ENCODE measurements around the gene IDH1.
"Not testable (repeated sequence)": the region's sequence is repeated elsewhere in the genome, so short reads cannot be mapped to it uniquely, and the experiment has no call there.

Gene IDH1

GRCh38 chr2:208278549-208278948 lies 23.7 kb upstream of the IDH1 start:
- TF ChIP-seq, protein P1, sequence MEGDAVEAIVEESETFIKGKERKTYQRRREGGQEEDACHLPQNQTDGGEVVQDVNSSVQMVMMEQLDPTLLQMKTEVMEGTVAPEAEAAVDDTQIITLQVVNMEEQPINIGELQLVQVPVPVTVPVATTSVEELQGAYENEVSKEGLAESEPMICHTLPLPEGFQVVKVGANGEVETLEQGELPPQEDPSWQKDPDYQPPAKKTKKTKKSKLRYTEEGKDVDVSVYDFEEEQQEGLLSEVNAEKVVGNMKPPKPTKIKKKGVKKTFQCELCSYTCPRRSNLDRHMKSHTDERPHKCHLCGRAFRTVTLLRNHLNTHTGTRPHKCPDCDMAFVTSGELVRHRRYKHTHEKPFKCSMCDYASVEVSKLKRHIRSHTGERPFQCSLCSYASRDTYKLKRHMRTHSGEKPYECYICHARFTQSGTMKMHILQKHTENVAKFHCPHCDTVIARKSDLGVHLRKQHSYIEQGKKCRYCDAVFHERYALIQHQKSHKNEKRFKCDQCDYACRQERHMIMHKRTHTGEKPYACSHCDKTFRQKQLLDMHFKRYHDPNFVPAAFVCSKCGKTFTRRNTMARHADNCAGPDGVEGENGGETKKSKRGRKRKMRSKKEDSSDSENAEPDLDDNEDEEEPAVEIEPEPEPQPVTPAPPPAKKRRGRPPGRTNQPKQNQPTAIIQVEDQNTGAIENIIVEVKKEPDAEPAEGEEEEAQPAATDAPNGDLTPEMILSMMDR (IDR thresholded peaks at IDR 0.05; ENCODE audit: insufficient read depth, low read length, poor library complexity, severe bottlenecking): no peak
- DNase-seq (ENCODE audit: extremely low read depth, insufficient read length): no peak
- H3K36me3 ChIP-seq (ENCODE audit: control insufficient read depth, insufficient read depth, low read length): peaks cover 11% of the 10 kb centered on the region
- H3K27me3 ChIP-seq (replicated peaks; ENCODE audit: control insufficient read depth, insufficient read depth, low read length): no peaks in the 10 kb centered on the region
- H3K4me3 ChIP-seq (replicated peaks; ENCODE audit: low read depth, low read length): no peak overlapping the region

- TF ChIP-seq, protein P1 (IDR thresholded peaks at IDR 0.05; ENCODE audit: insufficient read depth, low read length, poor library complexity, severe bottlenecking): no peak
- Histone ChIP-seq H3K36me3 (ENCODE audit: control insufficient read depth, insufficient read depth, low read length) (peaks cover 5% of the 10 kb centered on the region), H3K4me3 (replicated peaks; ENCODE audit: low read depth, low read length) (no peak overlapping the region), H3K27me3 (replicated peaks; ENCODE audit: control insufficient read depth, insufficient read depth, low read length) (no peaks in the 10 kb centered on the region)
- DNase-seq (ENCODE audit: extremely low read depth, insufficient read length): no peak
Measured at GRCh38 chr2:208274748-208275147, 19.9 kb upstream of the IDH1 start.

- Histone ChIP-seq H3K27me3 (replicated peaks; ENCODE audit: control insufficient read depth, insufficient read depth, low read length) (no peaks in the 10 kb centered on the region), H3K4me3 (replicated peaks; ENCODE audit: low read depth, low read length) (no peak overlapping the region), H3K36me3 (ENCODE audit: control insufficient read depth, insufficient read depth, low read length) (peaks cover 2% of the 10 kb centered on the region; the same call in 1 of the 2 replicates)
- TF ChIP-seq, protein P1 (IDR thresholded peaks at IDR 0.05; ENCODE audit: insufficient read depth, low read length, poor library complexity, severe bottlenecking): peak; percentile 27
- no peak for DNase-seq (ENCODE audit: extremely low read depth, insufficient read length)
Measured at GRCh38 chr2:208269091-208269490, 14.2 kb upstream of the IDH1 start.

DNA sequence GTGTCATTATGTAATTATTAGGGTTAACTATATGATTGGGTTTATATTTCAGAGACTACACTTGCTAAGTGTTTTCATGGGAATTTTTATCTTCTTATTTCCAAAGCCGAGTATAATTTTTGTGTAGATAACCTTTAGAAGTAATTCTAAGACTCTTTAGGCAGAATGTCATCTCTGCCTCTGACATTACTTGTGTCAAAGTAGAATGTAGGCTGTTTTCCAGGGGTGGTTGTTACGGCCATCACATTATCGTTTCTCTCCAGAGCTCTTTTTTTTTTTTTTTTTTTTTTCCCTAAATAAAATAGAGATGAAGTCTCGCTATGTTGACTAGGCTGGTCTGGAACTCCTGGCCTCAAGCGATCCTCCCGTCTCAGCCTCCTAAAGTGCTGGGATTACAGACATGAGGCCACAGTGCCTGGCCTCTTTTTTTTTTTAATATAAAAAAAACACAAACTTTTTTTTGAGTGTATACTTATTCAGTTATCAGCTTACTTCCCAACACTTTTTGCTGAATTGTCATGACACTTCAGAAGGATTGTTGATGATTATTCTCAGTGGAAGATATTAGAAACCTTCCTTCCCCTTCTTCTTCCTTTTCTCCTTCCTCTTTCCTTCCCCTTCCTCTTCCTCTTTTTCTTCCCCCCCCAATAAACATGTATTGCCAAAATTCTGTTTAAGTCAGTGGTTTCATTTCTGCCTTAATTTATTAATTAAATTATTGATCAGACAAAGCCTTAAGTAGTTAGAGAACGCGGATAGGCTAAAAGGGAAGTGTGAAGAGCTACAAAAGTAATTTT lies 13.5 kb upstream of the IDH1 start:
- TF ChIP-seq, protein P1 (IDR thresholded peaks at IDR 0.05; ENCODE audit: insufficient read depth, low read length, poor library complexity, severe bottlenecking): no peak
- no peak overlapping the region for H3K4me3 ChIP-seq (replicated peaks; ENCODE audit: low read depth, low read length)
- no peaks in the 10 kb centered on the region for H3K27me3 ChIP-seq (replicated peaks; ENCODE audit: control insufficient read depth, insufficient read depth, low read length)
- DNase-seq (ENCODE audit: extremely low read depth, insufficient read length): no peak
- H3K36me3 ChIP-seq (ENCODE audit: control insufficient read depth, insufficient read depth, low read length): no peaks in the 10 kb centered on the region; the same call in 1 of the 2 replicates

DNA sequence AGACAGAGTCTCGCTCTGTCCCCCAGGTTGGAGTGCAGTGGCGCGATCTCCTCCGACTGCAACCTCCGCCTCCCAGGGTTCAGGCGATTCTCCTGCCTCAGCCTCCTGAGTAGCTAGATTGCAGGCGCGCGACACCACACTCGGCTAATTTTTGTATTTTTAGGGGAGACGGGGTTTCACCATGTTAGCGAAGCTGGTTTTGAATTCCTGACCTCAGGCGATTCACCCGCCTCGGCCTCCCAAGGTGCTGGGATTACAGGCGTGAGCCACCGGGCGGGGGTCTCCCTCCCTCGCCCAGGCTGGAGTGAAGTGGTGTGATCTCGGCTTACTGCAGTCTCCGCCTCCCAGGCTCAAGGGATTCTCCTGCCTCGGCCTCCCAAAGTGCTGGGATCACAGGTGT lies 12.7 kb upstream of the IDH1 start:
- peak overlapping the region; percentile 85 for H3K4me3 ChIP-seq (replicated peaks; ENCODE audit: low read depth, low read length)
- not testable (repeated sequence) for H3K36me3 ChIP-seq (ENCODE audit: control insufficient read depth, insufficient read depth, low read length); DNase-seq (ENCODE audit: extremely low read depth, insufficient read length); H3K27me3 ChIP-seq (replicated peaks; ENCODE audit: control insufficient read depth, insufficient read depth, low read length)

- DNase-seq (ENCODE audit: extremely low read depth, insufficient read length): no peak
- Histone ChIP-seq H3K27me3 (replicated peaks; ENCODE audit: control insufficient read depth, insufficient read depth, low read length) (no peaks in the 10 kb centered on the region), H3K4me3 (replicated peaks; ENCODE audit: low read depth, low read length) (peak overlapping the region; percentile 85), H3K36me3 (ENCODE audit: control insufficient read depth, insufficient read depth, low read length) (no peaks in the 10 kb centered on the region)
- TF ChIP-seq, protein P1 (IDR thresholded peaks at IDR 0.05; ENCODE audit: insufficient read depth, low read length, poor library complexity, severe bottlenecking): no peak
Measured at GRCh38 chr2:208266936-208267335, 12.1 kb upstream of the IDH1 start.
